GM12865 (cell line): Measurements from ENCODE around the gene ADAM15.

Source experiments
- DNase-seq: peaks from one replicate; pipeline ENCODE4 v3.0.0; 2010; ENCODE audit warnings: low read depth
- H3K4me3 ChIP-seq: 2 replicates; pipeline ENCODE4 v1.5.1; 2011; ENCODE audit warnings: mild to moderate bottlenecking, low read depth, low read length, control low read depth
- TF ChIP-seq, protein P1 (sequence below): IDR thresholded peaks from 2 replicates; pipeline ENCODE4 v1.5.1; 2011; ENCODE audit warnings: low read length, control low read depth, low read depth, inconsistent platforms; ENCODE audit not compliant: insufficient read depth; ENCODE audit errors: missing control alignments

The ADAM15 gene

DNA sequence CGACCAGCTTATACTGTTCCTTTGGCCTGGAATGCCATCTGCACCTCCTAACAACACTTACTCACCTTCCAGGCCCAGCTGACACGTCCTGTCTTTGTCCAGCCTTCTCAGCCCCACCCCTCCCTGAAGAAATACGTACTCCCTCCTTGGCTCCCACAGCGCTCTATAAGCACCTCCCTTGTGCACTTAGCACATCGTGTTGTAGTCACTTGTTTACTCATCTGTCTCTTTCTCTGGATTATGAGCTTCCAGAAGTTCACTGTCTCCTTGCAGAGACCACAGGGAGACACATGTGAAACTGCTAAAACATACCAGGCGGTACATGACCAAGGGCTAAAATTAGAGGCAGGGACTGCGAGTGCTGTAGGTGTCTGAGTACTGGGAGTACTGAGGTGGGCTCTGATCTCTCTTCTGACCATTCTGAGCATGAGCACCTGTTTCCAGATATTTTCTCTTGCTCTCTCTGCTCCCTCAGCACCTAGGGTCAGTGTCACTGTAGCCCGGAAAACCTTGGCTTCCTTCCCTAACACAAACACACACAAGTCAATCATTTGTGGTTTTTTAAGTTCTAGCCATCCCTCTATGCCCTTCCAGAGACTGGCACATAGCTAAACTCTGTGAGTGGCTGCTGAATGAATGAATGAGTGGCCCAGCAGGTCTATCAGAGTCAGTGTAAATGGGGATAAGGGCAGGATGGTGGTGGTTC lies 12.4 kb upstream of the ADAM15 start:
- DNase-seq = no peak

DNA sequence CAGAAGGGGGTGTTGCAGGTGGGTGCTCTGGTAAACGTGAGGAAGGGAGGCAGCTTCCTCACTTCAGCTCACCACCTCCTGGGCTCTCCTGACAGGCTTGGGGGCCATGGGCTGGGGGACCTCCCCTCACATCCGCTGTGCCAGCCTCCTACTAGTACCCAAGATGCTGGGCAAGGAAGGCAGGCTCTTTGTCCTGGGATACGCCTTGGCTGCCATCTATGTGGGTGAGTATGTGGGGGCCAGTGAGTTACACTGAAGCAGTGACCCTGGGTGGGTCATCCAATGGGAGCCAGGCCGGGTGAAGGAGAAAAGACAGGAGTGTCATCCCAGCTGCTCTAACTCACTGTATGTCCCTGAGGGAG lies 11.8 kb upstream of the ADAM15 start:
- TF ChIP-seq, protein P1, sequence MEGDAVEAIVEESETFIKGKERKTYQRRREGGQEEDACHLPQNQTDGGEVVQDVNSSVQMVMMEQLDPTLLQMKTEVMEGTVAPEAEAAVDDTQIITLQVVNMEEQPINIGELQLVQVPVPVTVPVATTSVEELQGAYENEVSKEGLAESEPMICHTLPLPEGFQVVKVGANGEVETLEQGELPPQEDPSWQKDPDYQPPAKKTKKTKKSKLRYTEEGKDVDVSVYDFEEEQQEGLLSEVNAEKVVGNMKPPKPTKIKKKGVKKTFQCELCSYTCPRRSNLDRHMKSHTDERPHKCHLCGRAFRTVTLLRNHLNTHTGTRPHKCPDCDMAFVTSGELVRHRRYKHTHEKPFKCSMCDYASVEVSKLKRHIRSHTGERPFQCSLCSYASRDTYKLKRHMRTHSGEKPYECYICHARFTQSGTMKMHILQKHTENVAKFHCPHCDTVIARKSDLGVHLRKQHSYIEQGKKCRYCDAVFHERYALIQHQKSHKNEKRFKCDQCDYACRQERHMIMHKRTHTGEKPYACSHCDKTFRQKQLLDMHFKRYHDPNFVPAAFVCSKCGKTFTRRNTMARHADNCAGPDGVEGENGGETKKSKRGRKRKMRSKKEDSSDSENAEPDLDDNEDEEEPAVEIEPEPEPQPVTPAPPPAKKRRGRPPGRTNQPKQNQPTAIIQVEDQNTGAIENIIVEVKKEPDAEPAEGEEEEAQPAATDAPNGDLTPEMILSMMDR = no peak
- no peak for DNase-seq
- no peak overlapping the region for H3K4me3 ChIP-seq

More for the DNA sequence above, 12.4 kb upstream of the ADAM15 start:
- TF ChIP-seq, protein P1 = no peak
- H3K4me3 ChIP-seq = no peak overlapping the region

DNA sequence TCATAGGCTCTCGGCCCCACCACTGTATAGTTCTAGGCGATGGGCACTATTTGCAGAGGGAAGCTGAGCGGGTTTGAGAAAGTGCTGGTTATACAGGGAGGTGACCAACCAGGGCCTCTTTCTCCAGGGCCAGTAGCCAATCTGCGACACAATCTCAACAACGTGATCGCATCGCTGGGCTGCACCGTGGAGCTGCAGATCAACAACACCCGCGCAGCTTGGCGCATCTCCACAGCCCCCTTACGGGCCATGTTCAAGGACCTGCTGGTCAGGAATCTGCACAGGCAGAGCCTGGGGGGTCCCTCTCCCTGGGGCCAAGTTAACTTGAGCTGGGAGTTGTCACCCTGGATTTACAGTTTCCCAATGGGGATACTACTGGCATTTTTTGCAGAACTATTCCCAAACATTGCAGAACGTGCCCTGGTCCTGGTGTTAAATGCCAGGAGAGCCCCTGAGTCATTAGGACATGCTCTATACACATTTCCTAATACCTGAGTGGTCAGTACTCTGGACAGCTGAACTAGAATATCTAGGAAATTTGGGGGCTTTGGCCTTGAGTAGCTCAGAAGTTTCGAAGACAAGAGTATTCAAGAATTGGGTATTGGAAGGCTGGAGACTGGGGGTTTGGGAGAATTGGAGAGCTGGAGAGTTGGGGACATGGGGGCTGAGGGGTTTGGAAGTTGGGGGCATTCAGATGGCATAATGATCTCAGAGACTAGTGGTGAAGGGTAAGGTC lies 10.6 kb upstream of the ADAM15 start:
- H3K4me3 ChIP-seq = no peak overlapping the region
- TF ChIP-seq, protein P1 = no peak
- DNase-seq = no peak

DNA sequence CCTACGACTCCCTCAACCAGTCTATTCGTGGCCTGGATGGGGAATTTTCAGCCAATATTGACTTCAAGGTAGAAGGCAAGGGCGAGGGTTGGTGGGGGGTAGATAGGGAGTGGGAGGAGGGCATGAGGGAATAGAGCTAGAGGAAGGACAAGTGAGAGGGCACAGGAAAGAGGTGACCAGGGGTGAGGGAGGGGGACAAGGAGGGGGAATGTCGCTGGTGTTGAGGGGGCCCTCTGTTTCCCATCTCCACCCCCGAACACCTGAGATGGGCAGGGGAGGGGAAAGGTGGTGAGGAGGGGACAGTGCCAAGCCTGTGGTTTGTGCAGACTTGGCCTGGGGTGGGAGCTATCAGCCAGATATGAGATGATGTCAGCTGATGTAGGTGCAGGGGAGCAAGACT lies 8.3 kb upstream of the ADAM15 start:
- DNase-seq = no peak
- TF ChIP-seq, protein P1 = no peak
- H3K4me3 ChIP-seq = no peak overlapping the region

DNA sequence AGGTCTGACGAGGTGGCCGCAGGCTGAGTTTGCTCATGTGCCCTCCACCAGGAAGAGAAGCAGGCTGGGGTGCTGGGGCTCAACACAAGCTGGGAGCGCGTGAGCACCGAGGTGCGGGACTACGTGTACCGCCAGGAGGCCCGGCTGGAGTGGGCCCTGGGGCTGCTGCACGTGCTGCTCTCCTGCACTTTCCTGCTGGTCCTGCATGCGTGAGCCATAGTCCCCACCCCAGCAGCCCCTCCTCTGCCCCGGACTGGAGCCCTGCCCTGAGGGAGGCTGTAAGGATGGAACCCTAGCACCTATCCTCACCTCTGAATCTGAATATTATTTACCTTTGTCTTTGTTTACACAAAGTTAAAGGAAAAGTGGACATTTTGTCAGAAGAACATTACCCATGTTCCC lies 7.8 kb upstream of the ADAM15 start:
- TF ChIP-seq, protein P1 = no peak
- H3K4me3 ChIP-seq = no peak overlapping the region
- DNase-seq = no peak

DNA sequence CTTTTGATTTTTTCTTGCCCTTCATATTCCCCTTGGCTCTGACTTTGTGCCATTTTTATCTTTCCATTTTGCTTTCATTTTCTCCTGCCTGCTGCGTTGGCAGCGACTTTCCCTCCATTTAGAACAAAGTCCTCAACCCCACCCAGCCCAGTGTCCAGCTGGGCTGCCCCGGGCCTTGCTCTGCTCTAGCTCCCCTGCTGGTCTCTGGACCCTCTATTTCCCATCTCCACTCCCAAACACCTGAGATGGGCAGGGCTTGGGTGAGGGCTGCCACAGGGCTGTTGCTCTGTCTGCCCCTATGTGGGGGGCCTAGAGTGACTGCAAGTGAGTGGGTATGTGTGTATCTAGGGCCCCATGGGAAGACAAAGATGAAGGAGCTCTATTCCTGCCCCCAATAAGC lies 7.3 kb upstream of the ADAM15 start:
- TF ChIP-seq, protein P1 = no peak
- no peak overlapping the region for H3K4me3 ChIP-seq
- no peak for DNase-seq
